Ishikawa (cell line): ENCODE data around the gene ACAP2.

Experiments
- CEBPB ChIP-seq: IDR thresholded peaks from 2 replicates; pipeline ENCODE4 v1.6.1; 2012
- CREB1 ChIP-seq: IDR thresholded peaks from 2 replicates; pipeline ENCODE4 v1.6.1; 2012; ENCODE audit warnings: low read depth
- EGR1 ChIP-seq: IDR thresholded peaks from 2 replicates; pipeline ENCODE4 v1.6.1; 2012
- EP300 ChIP-seq: IDR thresholded peaks from 2 replicates; pipeline ENCODE4 v1.6.1; 2012; ENCODE audit warnings: borderline replicate concordance
- FOXM1 ChIP-seq: IDR thresholded peaks from 2 replicates; pipeline ENCODE4 v1.6.1; 2012; ENCODE audit warnings: low read depth, borderline replicate concordance
- NFIC ChIP-seq: IDR thresholded peaks from 2 replicates; pipeline ENCODE4 v1.6.1; 2012
- REST ChIP-seq: IDR thresholded peaks from 2 replicates; pipeline ENCODE4 v1.6.1; 2012; ENCODE audit warnings: low read depth, mild to moderate bottlenecking
- TAF1 ChIP-seq: IDR thresholded peaks from 2 replicates; pipeline ENCODE4 v1.6.1; 2012; ENCODE audit warnings: low read depth, mild to moderate bottlenecking
- TCF12 ChIP-seq: IDR thresholded peaks from 2 replicates; pipeline ENCODE4 v1.6.1; 2012; ENCODE audit warnings: low read depth
- TEAD4 ChIP-seq: IDR thresholded peaks from 2 replicates; pipeline ENCODE4 v1.6.1; 2012
- YY1 ChIP-seq: IDR thresholded peaks from 2 replicates; pipeline ENCODE4 v1.6.1; 2012; ENCODE audit warnings: low read depth
- ZBTB7A ChIP-seq: IDR thresholded peaks from 2 replicates; pipeline ENCODE4 v1.6.1; 2012; ENCODE audit warnings: low read depth
- TF ChIP-seq, protein P1 (sequence below): IDR thresholded peaks from 2 replicates; pipeline ENCODE4 v1.6.1; 2012
- TF ChIP-seq, protein P2 (sequence below): IDR thresholded peaks from 2 replicates; pipeline ENCODE4 v1.6.1; 2012

The ACAP2 gene

GRCh38 chr3:195466251-195466650, 23.4 kb upstream of the ACAP2 start:
- TF ChIP-seq EP300 (no peak), CREB1 (no peak), REST (no peak), NFIC (no peak), CEBPB (no peak), FOXM1 (no peak), YY1 (no peak)
- TF ChIP-seq, protein P1, sequence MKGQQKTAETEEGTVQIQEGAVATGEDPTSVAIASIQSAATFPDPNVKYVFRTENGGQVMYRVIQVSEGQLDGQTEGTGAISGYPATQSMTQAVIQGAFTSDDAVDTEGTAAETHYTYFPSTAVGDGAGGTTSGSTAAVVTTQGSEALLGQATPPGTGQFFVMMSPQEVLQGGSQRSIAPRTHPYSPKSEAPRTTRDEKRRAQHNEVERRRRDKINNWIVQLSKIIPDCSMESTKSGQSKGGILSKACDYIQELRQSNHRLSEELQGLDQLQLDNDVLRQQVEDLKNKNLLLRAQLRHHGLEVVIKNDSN: no peak
- TF ChIP-seq, protein P2, sequence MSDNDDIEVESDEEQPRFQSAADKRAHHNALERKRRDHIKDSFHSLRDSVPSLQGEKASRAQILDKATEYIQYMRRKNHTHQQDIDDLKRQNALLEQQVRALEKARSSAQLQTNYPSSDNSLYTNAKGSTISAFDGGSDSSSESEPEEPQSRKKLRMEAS: no peak

DNA sequence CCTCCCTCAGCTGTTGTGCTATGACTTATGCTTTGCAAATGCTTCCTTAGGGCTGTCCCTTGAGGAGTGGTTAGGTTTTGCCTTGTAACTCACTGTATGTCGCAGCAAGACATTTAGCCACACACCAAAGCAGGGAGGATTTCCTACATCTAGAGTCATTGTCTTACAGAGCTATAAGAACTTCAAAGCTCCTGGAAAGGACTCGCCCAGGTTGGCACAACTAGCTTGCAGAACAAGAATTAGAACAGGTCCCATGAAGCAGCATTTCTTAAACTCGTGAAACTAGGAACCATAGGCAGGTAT, 19.4 kb upstream of the ACAP2 start:
- TF ChIP-seq EP300 (no peak), REST (no peak), TCF12 (no peak), YY1 (no peak), FOXM1 (no peak), EGR1 (no peak), TEAD4 (no peak), CEBPB (no peak), TAF1 (no peak), ZBTB7A (no peak)
- TF ChIP-seq, protein P1: no peak

DNA sequence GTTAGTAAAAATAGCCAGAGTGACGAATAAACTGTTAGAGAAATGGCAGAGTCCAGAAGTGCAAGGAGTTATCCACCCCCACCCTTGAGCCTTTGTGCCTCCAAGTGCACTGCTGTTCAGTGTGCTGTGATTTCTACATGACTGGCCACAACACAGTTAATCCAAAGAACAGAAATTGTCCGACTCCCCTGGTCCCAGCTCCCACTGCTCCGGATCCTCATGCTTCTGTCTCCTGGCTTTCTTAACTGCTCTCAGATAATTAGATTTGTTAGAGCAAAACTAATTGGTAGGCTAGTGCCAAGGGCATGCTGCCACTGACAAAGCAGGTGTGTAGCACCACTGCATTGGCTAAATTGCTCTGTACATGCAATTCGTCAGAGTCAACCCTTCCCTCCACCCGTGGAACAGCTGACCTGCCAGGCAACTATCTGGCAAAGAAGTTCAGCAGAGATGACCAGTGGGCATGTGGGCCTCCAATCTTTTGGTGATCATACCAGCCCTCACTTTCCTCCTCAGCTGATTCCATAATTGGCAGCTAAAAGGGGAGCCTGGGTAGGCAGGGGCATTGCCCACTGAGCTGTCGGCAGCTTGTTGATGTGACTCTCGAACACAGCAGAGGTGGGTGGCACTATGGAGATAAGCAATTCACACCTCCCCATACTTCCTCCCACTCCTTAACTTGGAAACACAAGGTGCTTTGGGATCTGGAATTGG, 18.9 kb upstream of the ACAP2 start:
- TF ChIP-seq CEBPB (no peak), TCF12 (no peak), ZBTB7A (no peak), YY1 (no peak), EP300 (no peak), EGR1 (no peak)
- TF ChIP-seq, protein P1: no peak
- TF ChIP-seq, protein P2: no peak

GRCh38 chr3:195460091-195460713, 17.4 kb upstream of the ACAP2 start:
- no peak for TF ChIP-seq NFIC
- TF ChIP-seq TAF1: no peak
- TF ChIP-seq ZBTB7A: no peak
- TF ChIP-seq CEBPB: no peak
- TF ChIP-seq TCF12: no peak
- no peak for TF ChIP-seq EP300
- no peak for TF ChIP-seq TEAD4
- TF ChIP-seq YY1: no peak
- no peak for TF ChIP-seq REST
